Panc1 (cell line): ENCODE results near the gene BMX. TPM values are rescaled to one million over a fixed set of nuclear protein-coding genes. Genes with fewer than 3 reads are reported as not detected.

Experiments used
- ATAC-seq: fragments of 200-7000 bp; cut with Tn5 transposase; 2 replicates; pipeline ENCODE4 v1.9.1; 2020; ENCODE audit warnings: mild to moderate bottlenecking, moderate library complexity
- BruUV-seq: library from RNA; stranded (reverse); fragments of 400-500 nt; replicated peaks from 2 replicates; lab custom pipeline; 2021; lab: Mats Ljungman, UMichigan
- CTCF ChIA-PET: fragments of 300-600 bp; sonication (Branson Sonifier 250); formaldehyde crosslinking; loops from one replicate; lab custom pipeline; 2022; ENCODE audit warnings: antibody characterized with exemption; lab: Charles Lee
- POLR2A ChIA-PET: fragments of 300-600 bp; sonication (Branson Sonifier 250); formaldehyde crosslinking; loops from one replicate; lab custom pipeline; 2022; ENCODE audit warnings: antibody characterized with exemption; lab: Charles Lee
- DNase-seq: peaks from one replicate; pipeline ENCODE4 v3.0.0-alpha.2; 2010; ENCODE audit warnings: low read depth, low spot score
- H3K27ac ChIP-seq: 2 replicates; pipeline ENCODE4 v1.5.1; 2011; ENCODE audit warnings: mild to moderate bottlenecking, low read length, inconsistent platforms
- H3K27me3 ChIP-seq: fragments of 200-500 bp; sonication (Bioruptor generic); 2 replicates; pipeline ENCODE4 v1.6.0; 2014; ENCODE audit warnings: low read length, inconsistent platforms; ENCODE audit not compliant: control insufficient read depth, insufficient read depth
- H3K36me3 ChIP-seq: fragments of 200-500 bp; sonication (Bioruptor generic); 2 replicates; pipeline ENCODE4 v1.5.1; 2014; ENCODE audit warnings: inconsistent platforms, mild to moderate bottlenecking, low read length, moderate library complexity; ENCODE audit not compliant: control insufficient read depth, insufficient read depth
- H3K4me1 ChIP-seq: 2 replicates; pipeline ENCODE4 v1.5.1; 2011; ENCODE audit warnings: inconsistent platforms, mild to moderate bottlenecking, low read length, moderate library complexity; ENCODE audit not compliant: control insufficient read depth, insufficient read depth
- H3K4me3 ChIP-seq, 2 experiments: 2 replicates each; pipeline ENCODE4 v1.5.1; 2011 to 2012; ENCODE audit warnings: low read depth in 2 of 2, low read length in 2 of 2, mild to moderate bottlenecking in 2 of 2, inconsistent platforms in 1 of 2, moderate library complexity in 1 of 2
- H3K9me3 ChIP-seq: fragments of 200-500 bp; sonication (Bioruptor generic); 2 replicates; pipeline ENCODE4 v1.5.1; 2014; ENCODE audit warnings: low read depth, mild to moderate bottlenecking, inconsistent platforms, low read length, moderate library complexity; ENCODE audit not compliant: control insufficient read depth, insufficient read depth
- POLR2AphosphoS5 ChIP-seq: IDR thresholded peaks from 2 replicates; pipeline ENCODE4 v1.6.1; 2012; ENCODE audit warnings: mild to moderate bottlenecking, low read depth, low read length, moderate library complexity
- SIN3A ChIP-seq: IDR thresholded peaks from 2 replicates; pipeline ENCODE4 v1.6.1; 2012; ENCODE audit warnings: low read depth, mild to moderate bottlenecking, low read length, moderate library complexity, borderline replicate concordance; ENCODE audit not compliant: insufficient read depth
- TCF7L2 ChIP-seq: IDR thresholded peaks from 2 replicates; pipeline ENCODE4 v1.6.1; 2011; ENCODE audit warnings: mild to moderate bottlenecking, low read depth, low read length, inconsistent platforms
- in situ Hi-C: cut with HindIII; loops from 2 replicates; pipeline ENCODE4 v1.10.0; 2016; ENCODE audit warnings: low sequenced_read_pairs, low pct_unique_long_range_greater_than_20kb
- intact Hi-C: fragments of 100-400 bp; cut with micrococcal nuclease; formaldehyde crosslinking; loops from one replicate; pipeline ENCODE4 v1.10.0; 2022; ENCODE audit not compliant: unreplicated experiment
- total RNA-seq: library from RNA; stranded (reverse); gene quantifications from one replicate; pipeline ENCODE4 v1.2.1, GENCODE V29; 2021; ENCODE audit not compliant: unreplicated experiment
- TF ChIP-seq, protein P1 (sequence below): fragments of 450-650 bp; IDR thresholded peaks from 2 replicates; pipeline ENCODE4 v1.5.1; 2017; ENCODE audit warnings: mild to moderate bottlenecking
- TF ChIP-seq, protein P2 (sequence below), 2 experiments: IDR thresholded peaks; 2 replicates each; pipeline ENCODE4 v1.6.1; 2011 to 2012; ENCODE audit warnings: low read depth in 2 of 2, control low read depth in 1 of 2, low read length in 1 of 2, mild to moderate bottlenecking in 1 of 2, moderate library complexity in 1 of 2; ENCODE audit not compliant: insufficient read depth in 1 of 2

Gene BMX
- total RNA-seq, 1 experiment from 2014 or later, result not detected

DNA sequence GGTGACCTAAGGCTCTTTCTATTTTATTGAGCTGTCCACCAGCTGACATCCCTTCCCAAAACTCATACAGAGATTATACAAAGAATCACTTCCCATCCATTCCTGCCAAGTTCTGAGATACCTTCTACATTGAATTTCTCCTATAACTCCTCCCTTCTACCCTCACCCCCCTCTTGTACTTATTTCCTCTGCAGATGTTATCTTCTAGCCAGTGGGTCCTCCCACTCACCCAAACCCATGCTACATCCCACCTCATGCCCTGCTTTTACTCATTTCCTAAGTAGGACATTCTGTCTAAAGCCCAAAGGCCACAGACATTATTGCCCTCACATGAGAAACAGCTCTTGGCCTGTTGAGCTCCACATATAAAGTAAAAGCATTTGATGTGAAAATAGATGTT, 28.6 kb downstream of the BMX start:
- CTCF ChIA-PET, result no interaction called here
- no peak for DNase-seq
- POLR2A ChIA-PET, result no interaction called here
- Histone ChIP-seq H3K4me3 (no peak overlapping the region), H3K4me1 (no peaks in the 10 kb centered on the region), H3K9me3 (no peaks in the 10 kb centered on the region), H3K27me3 (no peaks in the 10 kb centered on the region), H3K27ac (no peak overlapping the region), H3K36me3 (no peaks in the 10 kb centered on the region)
- ATAC-seq, result no peak
- TF ChIP-seq SIN3A, result no peak
- TF ChIP-seq POLR2AphosphoS5, result no peak
- TF ChIP-seq, protein P1, sequence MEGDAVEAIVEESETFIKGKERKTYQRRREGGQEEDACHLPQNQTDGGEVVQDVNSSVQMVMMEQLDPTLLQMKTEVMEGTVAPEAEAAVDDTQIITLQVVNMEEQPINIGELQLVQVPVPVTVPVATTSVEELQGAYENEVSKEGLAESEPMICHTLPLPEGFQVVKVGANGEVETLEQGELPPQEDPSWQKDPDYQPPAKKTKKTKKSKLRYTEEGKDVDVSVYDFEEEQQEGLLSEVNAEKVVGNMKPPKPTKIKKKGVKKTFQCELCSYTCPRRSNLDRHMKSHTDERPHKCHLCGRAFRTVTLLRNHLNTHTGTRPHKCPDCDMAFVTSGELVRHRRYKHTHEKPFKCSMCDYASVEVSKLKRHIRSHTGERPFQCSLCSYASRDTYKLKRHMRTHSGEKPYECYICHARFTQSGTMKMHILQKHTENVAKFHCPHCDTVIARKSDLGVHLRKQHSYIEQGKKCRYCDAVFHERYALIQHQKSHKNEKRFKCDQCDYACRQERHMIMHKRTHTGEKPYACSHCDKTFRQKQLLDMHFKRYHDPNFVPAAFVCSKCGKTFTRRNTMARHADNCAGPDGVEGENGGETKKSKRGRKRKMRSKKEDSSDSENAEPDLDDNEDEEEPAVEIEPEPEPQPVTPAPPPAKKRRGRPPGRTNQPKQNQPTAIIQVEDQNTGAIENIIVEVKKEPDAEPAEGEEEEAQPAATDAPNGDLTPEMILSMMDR, result no peak
- intact Hi-C loops, result no loop called here
- in situ Hi-C loops, result no loop called here
- no TSS peak for BruUV-seq

DNA sequence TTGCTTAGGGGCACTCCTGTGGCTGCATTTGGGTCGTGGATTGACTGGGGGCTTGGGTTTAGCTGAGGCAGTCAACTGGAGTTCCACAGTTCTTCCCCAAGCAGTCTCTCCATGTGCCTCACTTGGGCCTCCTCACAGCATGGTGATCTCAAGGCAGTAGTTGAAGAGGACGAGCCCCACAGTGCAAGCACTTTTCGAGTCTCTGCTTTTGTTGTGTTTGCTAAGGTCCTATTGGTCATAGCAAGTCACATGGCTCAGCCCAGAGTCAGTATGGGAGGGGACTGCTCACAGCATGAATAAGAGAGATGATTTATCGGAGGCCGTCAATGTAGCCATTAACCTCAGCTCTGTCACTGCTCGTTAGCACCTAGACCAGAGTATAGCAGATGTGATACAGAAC, 29.7 kb downstream of the BMX start:
- H3K27me3 ChIP-seq, result no peaks in the 10 kb centered on the region
- H3K36me3 ChIP-seq, result no peaks in the 10 kb centered on the region
- no peak for DNase-seq
- no peaks in the 10 kb centered on the region for H3K9me3 ChIP-seq
- TF ChIP-seq TCF7L2 (no peak), SIN3A (no peak), POLR2AphosphoS5 (no peak)
- TF ChIP-seq, protein P2, sequence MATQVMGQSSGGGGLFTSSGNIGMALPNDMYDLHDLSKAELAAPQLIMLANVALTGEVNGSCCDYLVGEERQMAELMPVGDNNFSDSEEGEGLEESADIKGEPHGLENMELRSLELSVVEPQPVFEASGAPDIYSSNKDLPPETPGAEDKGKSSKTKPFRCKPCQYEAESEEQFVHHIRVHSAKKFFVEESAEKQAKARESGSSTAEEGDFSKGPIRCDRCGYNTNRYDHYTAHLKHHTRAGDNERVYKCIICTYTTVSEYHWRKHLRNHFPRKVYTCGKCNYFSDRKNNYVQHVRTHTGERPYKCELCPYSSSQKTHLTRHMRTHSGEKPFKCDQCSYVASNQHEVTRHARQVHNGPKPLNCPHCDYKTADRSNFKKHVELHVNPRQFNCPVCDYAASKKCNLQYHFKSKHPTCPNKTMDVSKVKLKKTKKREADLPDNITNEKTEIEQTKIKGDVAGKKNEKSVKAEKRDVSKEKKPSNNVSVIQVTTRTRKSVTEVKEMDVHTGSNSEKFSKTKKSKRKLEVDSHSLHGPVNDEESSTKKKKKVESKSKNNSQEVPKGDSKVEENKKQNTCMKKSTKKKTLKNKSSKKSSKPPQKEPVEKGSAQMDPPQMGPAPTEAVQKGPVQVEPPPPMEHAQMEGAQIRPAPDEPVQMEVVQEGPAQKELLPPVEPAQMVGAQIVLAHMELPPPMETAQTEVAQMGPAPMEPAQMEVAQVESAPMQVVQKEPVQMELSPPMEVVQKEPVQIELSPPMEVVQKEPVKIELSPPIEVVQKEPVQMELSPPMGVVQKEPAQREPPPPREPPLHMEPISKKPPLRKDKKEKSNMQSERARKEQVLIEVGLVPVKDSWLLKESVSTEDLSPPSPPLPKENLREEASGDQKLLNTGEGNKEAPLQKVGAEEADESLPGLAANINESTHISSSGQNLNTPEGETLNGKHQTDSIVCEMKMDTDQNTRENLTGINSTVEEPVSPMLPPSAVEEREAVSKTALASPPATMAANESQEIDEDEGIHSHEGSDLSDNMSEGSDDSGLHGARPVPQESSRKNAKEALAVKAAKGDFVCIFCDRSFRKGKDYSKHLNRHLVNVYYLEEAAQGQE (IDR thresholded peaks at IDR 0.05; ENCODE audit: insufficient read depth in 1 of 2, low read depth in 2 of 2, low read length in 1 of 2), result no peak
- TF ChIP-seq, protein P1, result no peak
- ChIA-PET POLR2A (no interaction called here), CTCF (no interaction called here)
- no peaks in the 10 kb centered on the region for H3K4me1 ChIP-seq
- no TSS peak for BruUV-seq
- intact Hi-C loops (no loop called here), in situ Hi-C loops (no loop called here)
- ATAC-seq, result no peak
- H3K4me3 ChIP-seq, result no peak overlapping the region
- H3K27ac ChIP-seq, result no peak overlapping the region

DNA sequence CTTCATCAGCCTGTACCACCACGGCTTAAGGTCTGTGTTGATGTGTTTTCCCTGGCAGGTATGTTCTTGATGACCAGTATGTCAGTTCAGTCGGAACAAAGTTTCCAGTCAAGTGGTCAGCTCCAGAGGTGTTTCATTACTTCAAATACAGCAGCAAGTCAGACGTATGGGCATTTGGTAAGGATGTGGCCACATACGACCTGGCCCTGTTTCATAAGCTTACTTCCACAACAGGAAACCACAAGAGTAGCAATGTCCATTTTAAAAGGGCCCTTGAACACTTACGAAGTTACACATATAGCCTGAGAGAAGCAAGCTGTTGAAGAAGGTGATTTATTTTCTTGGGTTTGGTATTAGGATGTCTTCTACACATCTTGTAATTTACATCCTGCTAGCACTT, 46.1 kb downstream of the BMX start:
- intact Hi-C loops (no loop called here), in situ Hi-C loops (no loop called here)
- H3K4me3 ChIP-seq, result no peak overlapping the region
- H3K36me3 ChIP-seq, result no peaks in the 10 kb centered on the region
- ChIA-PET CTCF (no interaction called here), POLR2A (no interaction called here)
- H3K9me3 ChIP-seq, result no peaks in the 10 kb centered on the region
- no peaks in the 10 kb centered on the region for H3K4me1 ChIP-seq
- H3K27ac ChIP-seq, result no peak overlapping the region
- ATAC-seq (no peak), DNase-seq (no peak)
- no peak for TF ChIP-seq SIN3A
- no peak for TF ChIP-seq TCF7L2
- TF ChIP-seq, protein P1, result no peak
- TF ChIP-seq, protein P2 (IDR thresholded peaks at IDR 0.05; ENCODE audit: insufficient read depth in 1 of 2, low read depth in 2 of 2, low read length in 1 of 2), result no peak
- TF ChIP-seq POLR2AphosphoS5, result no peak
- no peaks in the 10 kb centered on the region for H3K27me3 ChIP-seq
- BruUV-seq, result no TSS peak
